GM12864 (cell line): ENCODE data around the gene CFAP97D1.

ENCODE experiments used
- DNase-seq: peaks from one replicate; pipeline ENCODE4 v3.0.0-alpha.2; 2011; ENCODE audit warnings: low read depth
- H3K4me3 ChIP-seq: 2 replicates; pipeline ENCODE4 v1.5.1; 2011; ENCODE audit warnings: mild to moderate bottlenecking, low read depth, low read length, control low read depth
- TF ChIP-seq, protein P1 (sequence below): IDR thresholded peaks from 2 replicates; pipeline ENCODE4 v1.5.1; 2011; ENCODE audit warnings: low read depth, mild to moderate bottlenecking, moderate library complexity, low read length, control low read depth, inconsistent platforms; ENCODE audit errors: missing control alignments

CFAP97D1 gene

DNA sequence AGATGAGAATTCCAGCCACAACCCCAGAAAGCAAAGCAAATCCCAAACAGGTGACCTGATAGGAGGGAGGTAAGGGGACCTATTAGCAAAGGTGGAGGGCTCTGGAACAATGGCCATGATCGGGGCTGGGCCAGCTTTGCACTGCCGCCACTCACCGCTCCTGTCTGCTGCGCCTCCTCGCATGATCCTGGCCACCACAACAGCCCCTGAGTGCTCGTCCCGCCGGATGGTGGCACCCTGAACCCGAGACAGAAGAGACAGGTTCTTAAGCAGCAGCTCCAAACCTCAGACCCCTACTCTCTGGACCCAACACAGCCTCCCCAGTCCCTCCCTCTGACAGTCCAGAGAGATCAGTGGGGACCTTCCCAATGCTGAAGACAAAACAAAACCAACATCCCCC lies 47.4 kb downstream of the CFAP97D1 start:
- H3K4me3 ChIP-seq: no peak overlapping the region
- DNase-seq: no peak
- TF ChIP-seq, protein P1, sequence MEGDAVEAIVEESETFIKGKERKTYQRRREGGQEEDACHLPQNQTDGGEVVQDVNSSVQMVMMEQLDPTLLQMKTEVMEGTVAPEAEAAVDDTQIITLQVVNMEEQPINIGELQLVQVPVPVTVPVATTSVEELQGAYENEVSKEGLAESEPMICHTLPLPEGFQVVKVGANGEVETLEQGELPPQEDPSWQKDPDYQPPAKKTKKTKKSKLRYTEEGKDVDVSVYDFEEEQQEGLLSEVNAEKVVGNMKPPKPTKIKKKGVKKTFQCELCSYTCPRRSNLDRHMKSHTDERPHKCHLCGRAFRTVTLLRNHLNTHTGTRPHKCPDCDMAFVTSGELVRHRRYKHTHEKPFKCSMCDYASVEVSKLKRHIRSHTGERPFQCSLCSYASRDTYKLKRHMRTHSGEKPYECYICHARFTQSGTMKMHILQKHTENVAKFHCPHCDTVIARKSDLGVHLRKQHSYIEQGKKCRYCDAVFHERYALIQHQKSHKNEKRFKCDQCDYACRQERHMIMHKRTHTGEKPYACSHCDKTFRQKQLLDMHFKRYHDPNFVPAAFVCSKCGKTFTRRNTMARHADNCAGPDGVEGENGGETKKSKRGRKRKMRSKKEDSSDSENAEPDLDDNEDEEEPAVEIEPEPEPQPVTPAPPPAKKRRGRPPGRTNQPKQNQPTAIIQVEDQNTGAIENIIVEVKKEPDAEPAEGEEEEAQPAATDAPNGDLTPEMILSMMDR: no peak

DNA sequence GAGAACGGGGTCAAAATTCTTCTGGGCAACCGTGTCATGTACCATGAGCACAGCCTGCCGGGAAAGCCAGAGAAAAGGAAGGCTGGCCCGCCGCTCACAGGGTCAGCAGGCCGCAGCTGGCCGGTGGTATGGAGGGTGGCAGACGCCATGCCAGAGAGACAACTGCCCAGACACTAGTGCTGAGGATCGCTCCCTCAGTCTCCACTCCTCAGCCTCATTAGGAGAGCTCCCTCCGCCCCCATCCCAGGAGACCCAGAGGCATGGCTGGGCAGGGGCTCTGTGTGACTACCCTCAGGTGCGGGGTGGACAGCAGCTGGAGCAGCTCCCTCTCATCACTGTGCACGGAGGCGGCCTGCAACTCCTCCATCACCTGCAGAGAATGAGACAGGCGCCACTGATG lies 49.5 kb downstream of the CFAP97D1 start:
- no peak for DNase-seq
- TF ChIP-seq, protein P1: no peak
- H3K4me3 ChIP-seq: no peak overlapping the region

DNA sequence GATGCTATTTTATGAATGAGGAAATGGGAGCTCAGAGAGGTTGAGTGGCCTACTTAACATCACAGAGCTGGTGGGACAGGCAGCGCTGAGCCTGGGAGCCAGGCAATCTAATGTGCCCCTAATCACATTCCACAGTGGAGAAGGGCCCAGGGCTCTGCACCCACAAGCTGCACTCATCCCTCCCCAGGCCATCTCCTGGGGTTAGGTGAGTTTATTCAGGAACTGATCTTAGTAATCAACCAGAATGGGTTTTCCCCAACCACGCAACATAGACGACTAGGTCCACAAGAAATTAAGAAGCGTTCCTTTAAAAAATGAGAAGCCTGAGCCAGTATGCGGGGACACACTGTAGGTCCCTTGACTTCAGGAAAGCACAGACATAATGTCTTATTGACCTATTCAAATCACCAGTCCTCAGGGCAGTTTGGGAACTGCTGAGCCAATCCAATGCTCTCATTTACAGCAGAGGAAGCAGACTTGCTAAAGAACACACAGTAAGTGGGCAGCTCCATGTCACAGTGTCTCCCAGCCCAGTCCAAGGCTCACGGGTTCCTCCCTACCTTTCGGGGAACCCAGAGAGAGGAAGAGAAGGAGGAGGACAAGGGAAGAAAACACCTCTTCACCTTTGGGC lies 50.4 kb downstream of the CFAP97D1 start:
- no peak for DNase-seq
- no peak overlapping the region for H3K4me3 ChIP-seq
- TF ChIP-seq, protein P1: no peak

DNA sequence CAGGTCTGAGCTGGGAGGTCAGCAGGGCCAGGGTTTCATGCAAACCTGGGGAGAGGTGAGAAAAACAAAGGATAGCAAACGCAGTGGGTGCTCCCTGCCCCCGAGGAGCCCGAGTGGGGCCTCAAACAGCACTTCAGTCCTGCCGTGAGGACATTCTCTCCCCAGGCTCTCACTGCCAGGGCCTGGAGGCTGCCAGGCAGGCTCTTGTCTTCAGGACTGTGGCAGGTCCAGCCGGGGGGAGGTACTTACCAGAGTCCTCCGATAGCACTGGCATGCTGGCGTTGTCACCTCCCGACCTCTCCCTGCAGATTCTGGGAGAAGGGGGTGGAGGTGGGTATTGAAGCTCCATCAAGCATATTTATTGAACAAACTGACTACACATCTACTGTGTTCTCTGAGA lies 51.4 kb downstream of the CFAP97D1 start:
- no peak overlapping the region for H3K4me3 ChIP-seq
- TF ChIP-seq, protein P1: no peak
- DNase-seq: no peak

DNA sequence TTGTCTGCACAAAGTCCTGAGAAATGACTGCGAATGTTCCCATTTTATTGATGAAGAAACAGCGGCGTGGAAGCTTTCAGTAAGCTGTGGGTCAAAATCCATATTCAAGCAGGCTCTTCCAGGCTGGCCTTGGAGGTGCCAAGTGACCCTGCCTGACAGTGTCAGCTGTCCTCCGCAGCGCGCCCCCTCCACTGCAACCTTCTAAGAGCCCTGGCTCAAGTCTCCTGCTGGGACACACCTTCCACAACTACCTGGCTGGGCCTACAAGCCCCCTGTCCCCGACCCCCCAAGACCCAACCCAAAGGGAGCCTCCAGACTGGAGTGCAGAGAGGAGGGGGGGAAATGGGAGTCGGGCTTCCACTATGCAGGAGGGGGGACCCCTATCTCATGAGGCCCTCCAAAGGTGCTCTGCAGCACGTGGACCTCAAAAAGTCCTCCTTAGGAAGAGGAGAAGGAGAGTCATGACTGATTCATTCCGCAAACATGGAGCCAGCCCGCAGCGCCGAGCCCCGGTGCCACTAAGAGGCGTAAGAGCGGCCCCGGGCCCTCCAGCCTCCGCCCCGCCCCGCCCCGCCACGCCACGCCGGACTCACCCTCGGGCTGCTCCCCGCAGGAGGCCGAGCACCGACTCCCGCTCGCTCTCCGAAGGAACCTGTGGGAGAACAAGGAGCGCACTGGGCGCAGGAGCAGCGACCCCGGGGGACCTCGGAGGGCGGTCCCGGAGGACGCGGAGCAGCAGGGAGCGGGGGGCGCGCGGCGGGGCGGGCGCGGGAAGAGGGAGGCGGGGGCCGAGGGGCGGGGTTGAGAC lies 52.1 kb downstream of the CFAP97D1 start:
- H3K4me3 ChIP-seq: no peak overlapping the region
- no peak for DNase-seq

DNA sequence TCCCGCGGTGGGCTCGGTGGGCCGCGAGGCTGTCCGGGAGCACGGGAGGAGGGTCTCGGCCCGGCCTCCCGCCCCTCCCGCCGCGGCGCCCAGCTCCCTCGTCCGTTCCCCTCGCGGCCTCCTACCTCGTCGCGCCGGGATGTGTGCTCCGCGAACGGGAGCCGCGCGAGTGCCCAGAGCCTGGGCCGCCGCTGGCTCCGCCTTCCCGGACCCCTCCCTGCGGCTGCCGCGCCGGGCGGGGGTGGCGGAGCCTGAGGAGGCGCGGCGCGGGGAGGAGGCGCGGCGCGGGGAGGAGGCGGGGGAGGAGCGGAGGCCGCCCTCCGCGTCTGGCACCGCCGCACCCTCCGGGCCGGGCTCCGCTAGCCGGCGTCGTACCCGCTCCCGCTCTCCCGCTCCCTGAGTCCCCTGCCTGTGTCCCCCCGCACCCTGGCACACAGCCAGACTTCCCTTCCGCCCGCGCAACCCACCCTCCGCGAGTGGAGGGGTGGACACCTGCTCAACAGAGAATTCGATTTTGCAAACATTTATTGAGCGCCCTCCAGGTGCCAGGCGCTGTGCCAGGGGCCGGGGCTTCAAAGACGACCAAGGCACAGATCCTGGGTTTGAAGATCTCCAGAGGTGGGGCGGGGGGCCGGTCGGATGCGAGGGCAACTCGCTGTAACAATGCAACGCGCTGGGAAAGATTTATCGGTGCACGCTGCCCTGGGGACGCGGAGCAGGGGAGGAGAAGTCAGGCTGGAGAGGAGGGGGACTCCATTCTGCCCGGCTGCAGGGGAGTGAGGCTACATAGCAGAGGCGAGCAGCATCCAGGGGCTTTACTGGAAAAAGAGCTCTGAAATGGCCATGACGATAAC lies 53.0 kb downstream of the CFAP97D1 start, which contains the start of gene MPP3:
TSS of gene MPP3 (minus strand) at position 171 of the 854 bp plus-strand sequence. CDS start 1,240 bp downstream, outside the sequence.
- H3K4me3 ChIP-seq: no peak within 1 kb of the TSS
- TF ChIP-seq, protein P1: no peak
- no peak for DNase-seq

More for the DNA sequence above, 52.1 kb downstream of the CFAP97D1 start:
- TF ChIP-seq, protein P1: no peak
